Endothelial cell of umbilical vein (primary cell): Measurements from ENCODE around the gene ZNF571. TPM values are rescaled to one million over a fixed set of nuclear protein-coding genes. Genes with fewer than 3 reads are reported as not detected.

Source experiments
- BruUV-seq: library from RNA; stranded (reverse); fragments of 400-500 nt; replicated peaks from 2 replicates; lab custom pipeline; 2021; lab: Mats Ljungman, UMichigan
- CTCF ChIA-PET: fragments of 300-600, 350-600 bp; sonication (Branson Sonifier 250); formaldehyde crosslinking; loops from one replicate; lab custom pipeline; 2021; ENCODE audit warnings: antibody characterized with exemption, inconsistent platforms; lab: Charles Lee
- POLR2A ChIA-PET: fragments of 300-600, 350-600 bp; sonication (Branson Sonifier 250); formaldehyde crosslinking; loops from one replicate; lab custom pipeline; 2021; ENCODE audit warnings: antibody characterized with exemption, inconsistent platforms; lab: Charles Lee
- DNase-seq: peaks from one replicate; pipeline ENCODE4 v3.0.0-alpha.2; 2011; ENCODE audit warnings: low read depth, low spot score
- FAIRE-seq: peaks from 2 replicates; lab custom pipeline; 2011; peaks lifted over from hg19 to GRCh38; lab: Jason Lieb, UNC
- H2AFZ ChIP-seq: 2 replicates; pipeline ENCODE4 v1.6.0; 2012; ENCODE audit warnings: low read depth, low read length, control low read depth, inconsistent platforms
- H3K27ac ChIP-seq: 2 replicates; pipeline ENCODE4 v1.5.1; 2011; ENCODE audit warnings: low read depth, mild to moderate bottlenecking, control low read depth, low read length, moderate library complexity; ENCODE audit not compliant: insufficient read depth
- H3K27me3 ChIP-seq, 2 experiments: 2 replicates each; pipeline versions ENCODE4 v1.6.0 to v1.6.1; 2011; ENCODE audit warnings: low read length in 2 of 2, mixed read lengths in 1 of 2; ENCODE audit not compliant: control insufficient read depth in 2 of 2, insufficient read depth in 2 of 2
- H3K36me3 ChIP-seq, 2 experiments: 2 replicates in 1 of 2; 3 replicates in 1 of 2; pipeline ENCODE4 v1.5.1; 2011; ENCODE audit warnings: low read length in 2 of 2, mild to moderate bottlenecking in 1 of 2, moderate library complexity in 1 of 2; ENCODE audit not compliant: control insufficient read depth in 2 of 2, insufficient read depth in 2 of 2; ENCODE audit errors: extremely low read depth in 1 of 2
- H3K4me1 ChIP-seq: 3 replicates; pipeline ENCODE4 v1.5.1; 2011; ENCODE audit warnings: mild to moderate bottlenecking, low read length; ENCODE audit not compliant: control insufficient read depth, insufficient read depth; ENCODE audit errors: extremely low read depth
- H3K4me2 ChIP-seq: 2 replicates; pipeline ENCODE4 v1.6.1; 2011; ENCODE audit warnings: low read length, control low read depth, mixed read lengths; ENCODE audit not compliant: insufficient read depth
- H3K4me3 ChIP-seq, 3 experiments: fragments of 200-600 bp in 1 of 3; sonication (generic), shearing (Covaris generic) in 1 of 3; replicated peaks in 1 of 3; 2 replicates each; pipeline ENCODE4 v1.5.1; 2011 to 2016; ENCODE audit warnings: control low read depth in 3 of 3, low read length in 3 of 3, mild to moderate bottlenecking in 2 of 3, inconsistent platforms in 1 of 3, low read depth in 1 of 3, moderate library complexity in 1 of 3; ENCODE audit not compliant: insufficient read depth in 1 of 3
- H3K79me2 ChIP-seq: 2 replicates; pipeline ENCODE4 v1.6.0; 2012; ENCODE audit warnings: low read length, inconsistent platforms; ENCODE audit not compliant: control insufficient read depth, insufficient read depth
- H3K9ac ChIP-seq: replicated peaks from 2 replicates; pipeline ENCODE3; 2011; ENCODE audit warnings: low read length, control low read depth; ENCODE audit not compliant: insufficient read depth; ENCODE audit errors: extremely low read depth
- H3K9me1 ChIP-seq: replicated peaks from 3 replicates; pipeline ENCODE4 v1.6.0; 2011; ENCODE audit warnings: mild to moderate bottlenecking, low read length; ENCODE audit not compliant: control insufficient read depth, insufficient read depth; ENCODE audit errors: extremely low read depth
- H3K9me3 ChIP-seq: replicated peaks from 2 replicates; pipeline ENCODE4 v1.5.1; 2012; ENCODE audit warnings: low read length, inconsistent platforms; ENCODE audit not compliant: control insufficient read depth, insufficient read depth
- H4K20me1 ChIP-seq: replicated peaks from 2 replicates; pipeline ENCODE3; 2011; ENCODE audit warnings: mild to moderate bottlenecking, low read length; ENCODE audit not compliant: control insufficient read depth, insufficient read depth; ENCODE audit errors: extremely low read depth
- CTCF ChIP-seq, 2 donors: IDR thresholded peaks; 1 replicate in 1 of 2; 2 replicates in 1 of 2; pipeline ENCODE4 v1.5.1; 2011; ENCODE audit warnings: low read length in 2 of 2, mild to moderate bottlenecking in 2 of 2, moderate library complexity in 2 of 2, control low read depth in 1 of 2, inconsistent platforms in 1 of 2, low read depth in 1 of 2; ENCODE audit not compliant: insufficient read depth in 1 of 2; ENCODE audit errors: extremely low read depth in 1 of 2
- EZH2 ChIP-seq: IDR thresholded peaks from 2 replicates; pipeline ENCODE4 v1.6.1; 2012; ENCODE audit warnings: borderline replicate concordance, low read depth, mild to moderate bottlenecking, moderate library complexity, low read length, inconsistent platforms; ENCODE audit not compliant: severe bottlenecking
- FOS ChIP-seq: IDR thresholded peaks from 2 replicates; pipeline ENCODE4 v1.6.1; 2011; ENCODE audit warnings: mild to moderate bottlenecking, low read length, moderate library complexity, borderline replicate concordance; ENCODE audit not compliant: insufficient read depth
- GATA2 ChIP-seq: IDR thresholded peaks from 2 replicates; pipeline ENCODE4 v1.7.0; 2011; ENCODE audit warnings: low read depth, mild to moderate bottlenecking, moderate library complexity, mixed read lengths, low read length; ENCODE audit not compliant: insufficient read length, insufficient read depth
- JUN ChIP-seq: IDR thresholded peaks from 2 replicates; pipeline ENCODE4 v1.6.1; 2011; ENCODE audit warnings: borderline replicate concordance, low read depth; ENCODE audit not compliant: insufficient read length, insufficient read depth
- MAX ChIP-seq: IDR thresholded peaks from 2 replicates; pipeline ENCODE4 v1.6.1; 2011; ENCODE audit not compliant: insufficient read depth, insufficient read length
- MYC ChIP-seq: IDR thresholded peaks from one replicate; pipeline ENCODE4 v1.6.1; 2011; ENCODE audit warnings: mild to moderate bottlenecking, low read depth, low read length
- POLR2A ChIP-seq: IDR thresholded peaks from 2 replicates; pipeline ENCODE4 v1.6.1; 2012; ENCODE audit warnings: low read depth, mild to moderate bottlenecking, control low read depth, low read length
- dilution Hi-C: fragments of 300-500 bp; cut with MboI; formaldehyde crosslinking; loops from one replicate; pipeline ENCODE4 v1.15.0; 2019; ENCODE audit warnings: low sequenced_read_pairs; ENCODE audit not compliant: extremely low pct_ligation_motif_present
- intact Hi-C: fragments of 100-400 bp; cut with micrococcal nuclease; formaldehyde crosslinking; loops from one replicate; pipeline ENCODE4 v1.10.0; 2022
- polyA plus RNA-seq, 4 experiments: library from polyadenylated mRNA; depleted of rRNA in 3 of 4; stranded (reverse) in 3 of 4; unstranded in 1 of 4; fragments of >200 nt; gene quantifications; 2 replicates each; pipeline versions ENCODE4 v1.2.1 to v1.2.3, GENCODE V29; 2011 to 2012; ENCODE audit warnings: missing spikeins in 1 of 4
- total RNA-seq: library from RNA; stranded (reverse); gene quantifications from 2 replicates; pipeline ENCODE4 v1.2.3, GENCODE V29; 2021

Gene ZNF571
- total and polyA plus RNA-seq, 2 donors (not counting 3 experiments of a cell fraction or from before 2014, with no cell fraction given), result 0.70 to 2.1 TPM

- H3K79me2 ChIP-seq, result no peaks in the 10 kb centered on the region
- H3K27ac ChIP-seq, result no peak overlapping the region
- no peaks in the 10 kb centered on the region for H3K27me3 ChIP-seq
- intact Hi-C loops (no loop called here), dilution Hi-C loops (no loop called here)
- POLR2A ChIA-PET, result no interaction called here
- FAIRE-seq, result no peak
- H4K20me1 ChIP-seq, result no peaks in the 10 kb centered on the region
- H3K4me3 ChIP-seq, result no peak overlapping the region
- H3K4me1 ChIP-seq, result no peaks in the 10 kb centered on the region
- H3K9me3 ChIP-seq, result peaks cover 3% of the 10 kb centered on the region
- H3K36me3 ChIP-seq, result no peaks in the 10 kb centered on the region
- DNase-seq, result no peak
- TF ChIP-seq FOS, result no peak
- no peak for TF ChIP-seq POLR2A
- no peak for TF ChIP-seq GATA2
- no peak for TF ChIP-seq EZH2
- no peak for TF ChIP-seq MAX
- no peak for TF ChIP-seq MYC
- no peak for TF ChIP-seq JUN
- TF ChIP-seq CTCF (IDR thresholded peaks at IDR 0.05; ENCODE audit: extremely low read depth in 1 of 2, insufficient read depth in 1 of 2, low read depth in 1 of 2, low read length in 2 of 2), result no peak
- CTCF ChIA-PET, result no interaction called here
- BruUV-seq, result no TSS peak
- H3K9me1 ChIP-seq, result no peaks in the 10 kb centered on the region
- no peak overlapping the region for H3K4me2 ChIP-seq
- no peak overlapping the region for H3K9ac ChIP-seq
- H2AFZ ChIP-seq, result no peak overlapping the region
Measured at GRCh38 chr19:37572203-37572602, 22.4 kb downstream of the ZNF571 start.
